GM23338 (cell line): ENCODE results near the gene SLC29A4. TPM values are rescaled to one million over a fixed set of nuclear protein-coding genes. Genes with fewer than 3 reads are reported as not detected.

Experiments used
- ATAC-seq: fragments of 200-7000 bp; cut with Tn5 transposase; 3 replicates; pipeline ENCODE4 v1.9.1; 2020
- DNase-seq: peaks from one replicate; pipeline ENCODE4 v3.0.0-alpha.2; 2015; ENCODE audit warnings: low spot score
- H2AFZ ChIP-seq: fragments of 200-600 bp; sonication (generic); 2 replicates; pipeline ENCODE4 v1.8.0; 2016; ENCODE audit warnings: antibody characterized with exemption, mild to moderate bottlenecking, moderate library complexity
- H3F3A ChIP-seq: fragments of 200-600 bp; sonication (generic); replicated peaks from 2 replicates; pipeline ENCODE4 v1.8.0; 2017; ENCODE audit warnings: antibody characterized with exemption, mixed run types, low read depth
- H3K27ac ChIP-seq: fragments of 200-600 bp; sonication (generic); 2 replicates; pipeline ENCODE4 v1.6.1; 2016; ENCODE audit warnings: low read depth
- H3K27me3 ChIP-seq: fragments of 200-600 bp; sonication (generic); 2 replicates; pipeline ENCODE4 v1.8.0; 2016; ENCODE audit warnings: mild to moderate bottlenecking, mixed run types, moderate library complexity; ENCODE audit not compliant: insufficient read depth
- H3K36me3 ChIP-seq: fragments of 200-600 bp; sonication (generic); 2 replicates; pipeline ENCODE4 v1.8.0; 2016; ENCODE audit warnings: mild to moderate bottlenecking; ENCODE audit not compliant: insufficient read depth
- H3K4me1 ChIP-seq: fragments of 200-600 bp; sonication (generic); 2 replicates; pipeline ENCODE4 v1.8.0; 2016; ENCODE audit warnings: mild to moderate bottlenecking, moderate library complexity; ENCODE audit not compliant: insufficient read depth
- H3K4me2 ChIP-seq: fragments of 200-600 bp; sonication (generic); 2 replicates; pipeline ENCODE4 v1.7.1; 2017; ENCODE audit warnings: mixed run types
- H3K4me3 ChIP-seq: fragments of 200-600 bp; sonication (generic); 2 replicates; pipeline ENCODE4 v1.6.1; 2016; ENCODE audit warnings: mixed run types
- H3K79me2 ChIP-seq: fragments of 200-600 bp; sonication (generic); replicated peaks from 2 replicates; pipeline ENCODE4 v1.8.0; 2017; ENCODE audit warnings: mild to moderate bottlenecking; ENCODE audit not compliant: insufficient read depth
- H3K9me2 ChIP-seq: fragments of 200-600 bp; sonication (generic); 2 replicates; pipeline ENCODE4 v1.8.0; 2017; ENCODE audit not compliant: insufficient read depth
- H4K20me1 ChIP-seq: fragments of 200-600 bp; sonication (generic); replicated peaks from 2 replicates; pipeline ENCODE4 v1.8.0; 2017; ENCODE audit warnings: mild to moderate bottlenecking; ENCODE audit not compliant: insufficient read depth
- H3K27ac Mint-ChIP-seq: 2 replicates; pipeline ENCODE4 v1.8.0; 2020; ENCODE audit warnings: inconsistent platforms, mild to moderate bottlenecking, moderate library complexity, mixed read lengths
- H3K27me3 Mint-ChIP-seq: 3 replicates; pipeline ENCODE4 v1.8.0; 2022; ENCODE audit warnings: low read depth, mild to moderate bottlenecking, moderate library complexity, mixed read lengths, inconsistent platforms; ENCODE audit not compliant: insufficient read depth, poor library complexity
- H3K36me3 Mint-ChIP-seq: 3 replicates; pipeline ENCODE4 v1.8.0; 2021; ENCODE audit warnings: low read depth, mild to moderate bottlenecking, inconsistent platforms, moderate library complexity, mixed read lengths
- H3K4me1 Mint-ChIP-seq: 3 replicates; pipeline ENCODE4 v1.8.0; 2020; ENCODE audit warnings: mild to moderate bottlenecking, inconsistent platforms, mixed read lengths
- H3K4me3 Mint-ChIP-seq: 3 replicates; pipeline ENCODE4 v1.8.0; 2021; ENCODE audit warnings: moderate library complexity, mild to moderate bottlenecking, inconsistent platforms, mixed read lengths
- H3K9me3 Mint-ChIP-seq: 3 replicates; pipeline ENCODE4 v1.8.0; 2020; ENCODE audit warnings: moderate library complexity, mild to moderate bottlenecking, inconsistent platforms, mixed read lengths
- CREB1 ChIP-seq: fragments of 250-450 bp; sonication (Bioruptor Pico); IDR thresholded peaks from 2 replicates; pipeline ENCODE4 v1.5.0; 2020; ENCODE audit warnings: low read depth, mild to moderate bottlenecking, moderate library complexity
- EZH2 ChIP-seq: fragments of 200-600 bp; sonication (generic); IDR thresholded peaks from one replicate; pipeline ENCODE4 v1.8.0; 2017; ENCODE audit warnings: antibody characterized with exemption, mild to moderate bottlenecking, low read depth; ENCODE audit not compliant: unreplicated experiment
- EZH2phosphoT487 ChIP-seq: fragments of 200-600 bp; sonication (generic); IDR thresholded peaks from one replicate; pipeline ENCODE4 v1.8.1; 2018; ENCODE audit warnings: antibody characterized with exemption; ENCODE audit not compliant: unreplicated experiment
- JUNB ChIP-seq: IDR thresholded peaks from one replicate; pipeline ENCODE4 v1.6.1; 2016; ENCODE audit warnings: antibody characterized with exemption; ENCODE audit not compliant: unreplicated experiment
- STAT1 ChIP-seq: IDR thresholded peaks from one replicate; pipeline ENCODE4 v1.6.1; 2016; ENCODE audit warnings: antibody characterized with exemption; ENCODE audit not compliant: unreplicated experiment
- ZNF114 ChIP-seq: fragments of 250-450 bp; sonication (Bioruptor Pico); IDR thresholded peaks from 2 replicates; pipeline ENCODE4 v1.5.0; 2020; ENCODE audit warnings: mild to moderate bottlenecking, moderate library complexity
- ZNF331 ChIP-seq: fragments of 250-450 bp; sonication (Bioruptor Pico); IDR thresholded peaks from 2 replicates; pipeline ENCODE4 v1.5.0; 2020; ENCODE audit warnings: low read depth, mild to moderate bottlenecking, moderate library complexity
- ZNF462 ChIP-seq: fragments of 250-450 bp; sonication (Bioruptor Pico); IDR thresholded peaks from 2 replicates; pipeline ENCODE4 v1.5.0; 2020; ENCODE audit warnings: mild to moderate bottlenecking, moderate library complexity
- polyA plus RNA-seq: library from polyadenylated mRNA; unstranded; fragments of >200 nt; fragmentation: Nextera tagmentation; extraction: Ambion mirVana; gene quantifications from 2 replicates; pipeline ENCODE4 v1.2.1, GENCODE V29; 2016
- total RNA-seq: library from RNA; depleted of rRNA; stranded (reverse); fragments of >200 nt; shearing (Covaris generic); gene quantifications from 2 replicates; pipeline ENCODE4 v1.2.3, GENCODE V29; 2014
- TF ChIP-seq, protein P1 (sequence below): IDR thresholded peaks from one replicate; pipeline ENCODE4 v1.6.1; 2018; ENCODE audit warnings: antibody characterized with exemption; ENCODE audit not compliant: unreplicated experiment
- TF ChIP-seq, protein P2 (sequence below), 2 experiments: fragments of 200-600 bp in 1 of 2; sonication (generic) in 1 of 2; conservative IDR thresholded peaks; 2 replicates each; pipeline versions ENCODE4 v1.5.1 to v1.6.1; 2016 to 2017; ENCODE audit warnings: antibody characterized with exemption in 2 of 2, low read depth in 2 of 2, mild to moderate bottlenecking in 2 of 2, moderate library complexity in 1 of 2
- TF ChIP-seq, protein P3 (sequence below): IDR thresholded peaks from 2 replicates; pipeline ENCODE4 v1.6.1; 2016; ENCODE audit warnings: antibody characterized with exemption

Gene SLC29A4
- total and polyA plus RNA-seq, 2 experiments from 2014 or later = 4.8 to 8.1 TPM

DNA sequence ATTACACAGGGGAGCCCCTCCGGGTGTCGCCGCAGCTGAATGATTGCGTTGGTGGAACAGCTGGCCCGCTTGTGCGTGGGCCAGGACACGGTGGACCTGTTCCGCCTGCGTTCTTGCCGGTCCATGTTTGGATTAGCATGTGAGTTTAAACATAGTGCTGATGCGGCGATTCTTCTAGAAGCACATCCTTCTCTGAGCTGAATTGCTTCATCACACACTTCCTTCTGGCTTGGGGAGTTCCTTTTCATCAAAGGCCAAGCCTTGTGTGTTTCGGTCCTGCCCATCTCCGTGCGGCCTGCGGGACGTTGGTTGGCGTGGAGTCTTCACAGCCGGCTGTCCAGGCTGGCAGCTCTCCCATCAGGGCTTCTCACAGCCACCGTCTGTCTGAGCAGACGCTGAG lies 45.5 kb upstream of the SLC29A4 start:
- no peaks in the 10 kb centered on the region for H3K79me2 ChIP-seq
- no peak overlapping the region for H2AFZ ChIP-seq
- no peak overlapping the region for H3K4me3 ChIP-seq
- no peak overlapping the region for H3K27ac ChIP-seq
- no peak for ATAC-seq
- Mint-ChIP-seq H3K4me1 (peaks cover 10% of the 10 kb centered on the region), H3K9me3 (no peaks in the 10 kb centered on the region), H3K4me3 (no peak overlapping the region), H3K27ac (no peak overlapping the region), H3K27me3 (peaks cover 25% of the 10 kb centered on the region), H3K36me3 (no peaks in the 10 kb centered on the region; the same call in 2 of the 3 replicates)
- no peaks in the 10 kb centered on the region; the same call in 1 of the 2 replicates for H3K4me1 ChIP-seq
- no peaks in the 10 kb centered on the region for H3K36me3 ChIP-seq
- H3K9me2 ChIP-seq = no peaks in the 10 kb centered on the region
- 0 out of 2 replicates have a peak, but pooled peaks cover 6% of the 10 kb centered on the region for H3F3A ChIP-seq
- DNase-seq = no peak
- no peaks in the 10 kb centered on the region for H4K20me1 ChIP-seq
- TF ChIP-seq, protein P1, sequence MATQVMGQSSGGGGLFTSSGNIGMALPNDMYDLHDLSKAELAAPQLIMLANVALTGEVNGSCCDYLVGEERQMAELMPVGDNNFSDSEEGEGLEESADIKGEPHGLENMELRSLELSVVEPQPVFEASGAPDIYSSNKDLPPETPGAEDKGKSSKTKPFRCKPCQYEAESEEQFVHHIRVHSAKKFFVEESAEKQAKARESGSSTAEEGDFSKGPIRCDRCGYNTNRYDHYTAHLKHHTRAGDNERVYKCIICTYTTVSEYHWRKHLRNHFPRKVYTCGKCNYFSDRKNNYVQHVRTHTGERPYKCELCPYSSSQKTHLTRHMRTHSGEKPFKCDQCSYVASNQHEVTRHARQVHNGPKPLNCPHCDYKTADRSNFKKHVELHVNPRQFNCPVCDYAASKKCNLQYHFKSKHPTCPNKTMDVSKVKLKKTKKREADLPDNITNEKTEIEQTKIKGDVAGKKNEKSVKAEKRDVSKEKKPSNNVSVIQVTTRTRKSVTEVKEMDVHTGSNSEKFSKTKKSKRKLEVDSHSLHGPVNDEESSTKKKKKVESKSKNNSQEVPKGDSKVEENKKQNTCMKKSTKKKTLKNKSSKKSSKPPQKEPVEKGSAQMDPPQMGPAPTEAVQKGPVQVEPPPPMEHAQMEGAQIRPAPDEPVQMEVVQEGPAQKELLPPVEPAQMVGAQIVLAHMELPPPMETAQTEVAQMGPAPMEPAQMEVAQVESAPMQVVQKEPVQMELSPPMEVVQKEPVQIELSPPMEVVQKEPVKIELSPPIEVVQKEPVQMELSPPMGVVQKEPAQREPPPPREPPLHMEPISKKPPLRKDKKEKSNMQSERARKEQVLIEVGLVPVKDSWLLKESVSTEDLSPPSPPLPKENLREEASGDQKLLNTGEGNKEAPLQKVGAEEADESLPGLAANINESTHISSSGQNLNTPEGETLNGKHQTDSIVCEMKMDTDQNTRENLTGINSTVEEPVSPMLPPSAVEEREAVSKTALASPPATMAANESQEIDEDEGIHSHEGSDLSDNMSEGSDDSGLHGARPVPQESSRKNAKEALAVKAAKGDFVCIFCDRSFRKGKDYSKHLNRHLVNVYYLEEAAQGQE = no peak
- TF ChIP-seq ZNF462 = no peak
- TF ChIP-seq CREB1 (CRISPR knock-in tag) = no peak
- no peak for TF ChIP-seq EZH2
- TF ChIP-seq JUNB = no peak
- TF ChIP-seq, protein P2, sequence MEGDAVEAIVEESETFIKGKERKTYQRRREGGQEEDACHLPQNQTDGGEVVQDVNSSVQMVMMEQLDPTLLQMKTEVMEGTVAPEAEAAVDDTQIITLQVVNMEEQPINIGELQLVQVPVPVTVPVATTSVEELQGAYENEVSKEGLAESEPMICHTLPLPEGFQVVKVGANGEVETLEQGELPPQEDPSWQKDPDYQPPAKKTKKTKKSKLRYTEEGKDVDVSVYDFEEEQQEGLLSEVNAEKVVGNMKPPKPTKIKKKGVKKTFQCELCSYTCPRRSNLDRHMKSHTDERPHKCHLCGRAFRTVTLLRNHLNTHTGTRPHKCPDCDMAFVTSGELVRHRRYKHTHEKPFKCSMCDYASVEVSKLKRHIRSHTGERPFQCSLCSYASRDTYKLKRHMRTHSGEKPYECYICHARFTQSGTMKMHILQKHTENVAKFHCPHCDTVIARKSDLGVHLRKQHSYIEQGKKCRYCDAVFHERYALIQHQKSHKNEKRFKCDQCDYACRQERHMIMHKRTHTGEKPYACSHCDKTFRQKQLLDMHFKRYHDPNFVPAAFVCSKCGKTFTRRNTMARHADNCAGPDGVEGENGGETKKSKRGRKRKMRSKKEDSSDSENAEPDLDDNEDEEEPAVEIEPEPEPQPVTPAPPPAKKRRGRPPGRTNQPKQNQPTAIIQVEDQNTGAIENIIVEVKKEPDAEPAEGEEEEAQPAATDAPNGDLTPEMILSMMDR (conservative IDR thresholded peaks at IDR 0.05; ENCODE audit: low read depth in 2 of 2) = no peak
- TF ChIP-seq STAT1 = no peak
- TF ChIP-seq, protein P3, sequence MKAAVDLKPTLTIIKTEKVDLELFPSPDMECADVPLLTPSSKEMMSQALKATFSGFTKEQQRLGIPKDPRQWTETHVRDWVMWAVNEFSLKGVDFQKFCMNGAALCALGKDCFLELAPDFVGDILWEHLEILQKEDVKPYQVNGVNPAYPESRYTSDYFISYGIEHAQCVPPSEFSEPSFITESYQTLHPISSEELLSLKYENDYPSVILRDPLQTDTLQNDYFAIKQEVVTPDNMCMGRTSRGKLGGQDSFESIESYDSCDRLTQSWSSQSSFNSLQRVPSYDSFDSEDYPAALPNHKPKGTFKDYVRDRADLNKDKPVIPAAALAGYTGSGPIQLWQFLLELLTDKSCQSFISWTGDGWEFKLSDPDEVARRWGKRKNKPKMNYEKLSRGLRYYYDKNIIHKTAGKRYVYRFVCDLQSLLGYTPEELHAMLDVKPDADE = no peak
- no peak for TF ChIP-seq ZNF331 (CRISPR knock-in tag)
- no peak for TF ChIP-seq EZH2phosphoT487
- no peak for TF ChIP-seq ZNF114 (CRISPR knock-in tag)
- H3K27me3 ChIP-seq = peaks cover 5% of the 10 kb centered on the region; the same call in 1 of the 2 replicates
- no peak overlapping the region for H3K4me2 ChIP-seq
